CMK (cell line): Measurements from ENCODE around the gene TRAPPC3.

Experiments used
- DNase-seq: peaks from one replicate; pipeline ENCODE4 v3.0.0-alpha.2; 2010; ENCODE audit warnings: low read depth

The TRAPPC3 gene

GRCh38 chr1:36125129-36125991 is 23.9 kb downstream of the TRAPPC3 start, which contains the start of gene COL8A2:
Gene COL8A2 (minus strand): TSS chr1:36125222. CDS start chr1:36100242, 24,980 bp downstream.
- DNase-seq, result no peak

GRCh38 chr1:36124404-36125128 is 24.7 kb downstream of the TRAPPC3 start:
- DNase-seq, result no peak

GRCh38 chr1:36123356-36123755 is 25.9 kb downstream of the TRAPPC3 start:
- no peak for DNase-seq

GRCh38 chr1:36122062-36123030 is 26.9 kb downstream of the TRAPPC3 start:
- DNase-seq, result no peak

GRCh38 chr1:36119456-36119855 is 29.8 kb downstream of the TRAPPC3 start:
- no peak for DNase-seq

- DNase-seq, result no peak
Measured at GRCh38 chr1:36118447-36119204, 30.7 kb downstream of the TRAPPC3 start.

GRCh38 chr1:36116901-36117300 is 32.4 kb downstream of the TRAPPC3 start:
- DNase-seq, result no peak

- no peak for DNase-seq
Measured at GRCh38 chr1:36115931-36116330, 33.4 kb downstream of the TRAPPC3 start.

GRCh38 chr1:36115200-36115669 is 34.1 kb downstream of the TRAPPC3 start:
- DNase-seq, result no peak

GRCh38 chr1:36114371-36114770 is 34.9 kb downstream of the TRAPPC3 start:
- no peak for DNase-seq

- DNase-seq, result no peak
Measured at GRCh38 chr1:36112823-36113222, 36.5 kb downstream of the TRAPPC3 start.

GRCh38 chr1:36111151-36111550 is 38.1 kb downstream of the TRAPPC3 start:
- no peak for DNase-seq

GRCh38 chr1:36109041-36109679 is 40.1 kb downstream of the TRAPPC3 start:
- no peak for DNase-seq

- DNase-seq, result no peak
Measured at GRCh38 chr1:36108314-36108713, 41.0 kb downstream of the TRAPPC3 start.

- no peak for DNase-seq
Measured at GRCh38 chr1:36107394-36107793, 41.9 kb downstream of the TRAPPC3 start.

- DNase-seq, result no peak
Measured at GRCh38 chr1:36106269-36106668, 43.0 kb downstream of the TRAPPC3 start.

GRCh38 chr1:36101546-36101945 is 47.7 kb downstream of the TRAPPC3 start:
- DNase-seq, result no peak

GRCh38 chr1:36100376-36100775 is 48.9 kb downstream of the TRAPPC3 start:
- DNase-seq, result no peak

GRCh38 chr1:36099681-36100341 is 49.5 kb downstream of the TRAPPC3 start:
- DNase-seq, result peak; percentile 56
